Keratinocyte (primary cell): ENCODE results near the gene KIF5A. TPM values are rescaled to one million over a fixed set of nuclear protein-coding genes. Genes with fewer than 3 reads are reported as not detected.

Experiments used
- DNase-seq: peaks from one replicate; pipeline ENCODE4 v3.0.0-alpha.2; 2011; ENCODE audit warnings: low read depth, missing footprints, low spot score
- FAIRE-seq: peaks from 2 replicates; lab custom pipeline; 2011; peaks lifted over from hg19 to GRCh38; lab: Jason Lieb, UNC
- H2AFZ ChIP-seq: 2 replicates; pipeline ENCODE4 v1.6.0; 2012; ENCODE audit warnings: low read length, control low read depth, inconsistent platforms; ENCODE audit not compliant: control insufficient read depth
- H3K27ac ChIP-seq: 2 replicates; pipeline ENCODE4 v1.5.1; 2011; ENCODE audit warnings: low read length; ENCODE audit not compliant: control insufficient read depth, insufficient read depth
- H3K27me3 ChIP-seq: 3 replicates; pipeline ENCODE4 v1.6.0; 2011; ENCODE audit warnings: low read length; ENCODE audit not compliant: control insufficient read depth, insufficient read depth; ENCODE audit errors: extremely low read depth
- H3K36me3 ChIP-seq, 2 experiments: 2 replicates in 1 of 2; 3 replicates in 1 of 2; pipeline ENCODE4 v1.5.1; 2011; ENCODE audit warnings: low read length in 2 of 2, mild to moderate bottlenecking in 1 of 2; ENCODE audit not compliant: control insufficient read depth in 2 of 2, insufficient read depth in 2 of 2; ENCODE audit errors: extremely low read depth in 1 of 2
- H3K4me1 ChIP-seq: 3 replicates; pipeline ENCODE4 v1.5.1; 2011; ENCODE audit warnings: low read length; ENCODE audit not compliant: control insufficient read depth, insufficient read depth; ENCODE audit errors: extremely low read depth
- H3K4me2 ChIP-seq: 3 replicates; pipeline ENCODE4 v1.6.0; 2011; ENCODE audit warnings: low read depth, low read length; ENCODE audit not compliant: control insufficient read depth, insufficient read depth; ENCODE audit errors: extremely low read depth
- H3K4me3 ChIP-seq, 3 experiments: fragments of 200-600 bp in 1 of 3; sonication (generic) in 1 of 3; 2 replicates in 2 of 3; 3 replicates in 1 of 3; pipeline ENCODE4 v1.5.1; 2011 to 2016; ENCODE audit warnings: low read length in 3 of 3, mild to moderate bottlenecking in 3 of 3, control low read depth in 2 of 3, inconsistent platforms in 1 of 3, low read depth in 1 of 3, mixed read lengths in 1 of 3, mixed run types in 1 of 3, moderate library complexity in 1 of 3; ENCODE audit not compliant: control insufficient read depth in 2 of 3, insufficient read depth in 2 of 3; ENCODE audit errors: extremely low read depth in 1 of 3
- H3K79me2 ChIP-seq: 2 replicates; pipeline ENCODE4 v1.6.0; 2012; ENCODE audit warnings: low read length; ENCODE audit not compliant: control insufficient read depth, insufficient read depth
- H3K9ac ChIP-seq: 3 replicates; pipeline ENCODE4 v1.6.0; 2011; ENCODE audit warnings: low read length; ENCODE audit not compliant: control insufficient read depth, insufficient read depth; ENCODE audit errors: extremely low read depth
- H3K9me1 ChIP-seq: 3 replicates; pipeline ENCODE4 v1.6.0; 2011; ENCODE audit warnings: low read length; ENCODE audit not compliant: control insufficient read depth, insufficient read depth; ENCODE audit errors: extremely low read depth
- H3K9me3 ChIP-seq: 2 replicates; pipeline ENCODE4 v1.5.1; 2012; ENCODE audit warnings: low read depth, low read length; ENCODE audit not compliant: control insufficient read depth
- H4K20me1 ChIP-seq: 3 replicates; pipeline ENCODE4 v1.6.0; 2011; ENCODE audit warnings: low read length; ENCODE audit not compliant: control insufficient read depth, insufficient read depth; ENCODE audit errors: extremely low read depth
- EZH2 ChIP-seq: IDR thresholded peaks from one replicate; pipeline ENCODE4 v1.6.1; 2012; ENCODE audit warnings: inconsistent platforms, mild to moderate bottlenecking, low read length, moderate library complexity
- dilution Hi-C: fragments of 300-500 bp; cut with MboI; formaldehyde crosslinking; loops from one replicate; pipeline ENCODE4 v1.7.0; 2020; ENCODE audit warnings: low sequenced_read_pairs; ENCODE audit not compliant: extremely low pct_ligation_motif_present
- polyA plus RNA-seq, 5 experiments: library from polyadenylated mRNA; depleted of rRNA in 3 of 5; stranded (reverse) in 3 of 5; stranded (forward) in 1 of 5; unstranded in 1 of 5; fragments of >200 nt; gene quantifications; 1 replicate in 1 of 5; 2 replicates in 3 of 5; 3 replicates in 1 of 5; pipeline versions ENCODE4 v1.2.1 to v1.2.3, GENCODE V29; 2011 to 2012; ENCODE audit warnings: missing spikeins in 2 of 5, low read depth in 1 of 5, low replicate concordance in 1 of 5
- TF ChIP-seq, protein P1 (sequence below), 3 experiments: IDR thresholded peaks in 1 of 3; conservative IDR thresholded peaks in 1 of 3; optimal IDR thresholded peaks in 1 of 3; 2 replicates in 2 of 3; 3 replicates in 1 of 3; pipeline versions ENCODE3 to v1.5.1; 2011; ENCODE audit warnings: low read length in 3 of 3, mild to moderate bottlenecking in 3 of 3, moderate library complexity in 2 of 3, control low read depth in 1 of 3, inconsistent platforms in 1 of 3; ENCODE audit not compliant: insufficient read depth in 2 of 3; ENCODE audit errors: extremely low read depth in 1 of 3

Gene KIF5A
- polyA plus RNA-seq, 1 donor (not counting 4 experiments of a cell fraction or from before 2014, with no cell fraction given) = 0.05 TPM

- dilution Hi-C loops = no loop called here
- Histone ChIP-seq H3K9me1 (no peaks in the 10 kb centered on the region), H3K27ac (no peak overlapping the region), H3K4me1 (peaks cover 3% of the 10 kb centered on the region), H3K36me3 (no peaks in the 10 kb centered on the region), H3K27me3 (peaks cover 60% of the 10 kb centered on the region), H3K9me3 (no peaks in the 10 kb centered on the region), H2AFZ (no peak overlapping the region), H3K4me3 (no peak overlapping the region), H3K9ac (no peak overlapping the region), H3K4me2 (no peak overlapping the region), H3K79me2 (no peaks in the 10 kb centered on the region), H4K20me1 (no peaks in the 10 kb centered on the region)
- no peak for FAIRE-seq
- TF ChIP-seq EZH2 = no peak
- TF ChIP-seq, protein P1, sequence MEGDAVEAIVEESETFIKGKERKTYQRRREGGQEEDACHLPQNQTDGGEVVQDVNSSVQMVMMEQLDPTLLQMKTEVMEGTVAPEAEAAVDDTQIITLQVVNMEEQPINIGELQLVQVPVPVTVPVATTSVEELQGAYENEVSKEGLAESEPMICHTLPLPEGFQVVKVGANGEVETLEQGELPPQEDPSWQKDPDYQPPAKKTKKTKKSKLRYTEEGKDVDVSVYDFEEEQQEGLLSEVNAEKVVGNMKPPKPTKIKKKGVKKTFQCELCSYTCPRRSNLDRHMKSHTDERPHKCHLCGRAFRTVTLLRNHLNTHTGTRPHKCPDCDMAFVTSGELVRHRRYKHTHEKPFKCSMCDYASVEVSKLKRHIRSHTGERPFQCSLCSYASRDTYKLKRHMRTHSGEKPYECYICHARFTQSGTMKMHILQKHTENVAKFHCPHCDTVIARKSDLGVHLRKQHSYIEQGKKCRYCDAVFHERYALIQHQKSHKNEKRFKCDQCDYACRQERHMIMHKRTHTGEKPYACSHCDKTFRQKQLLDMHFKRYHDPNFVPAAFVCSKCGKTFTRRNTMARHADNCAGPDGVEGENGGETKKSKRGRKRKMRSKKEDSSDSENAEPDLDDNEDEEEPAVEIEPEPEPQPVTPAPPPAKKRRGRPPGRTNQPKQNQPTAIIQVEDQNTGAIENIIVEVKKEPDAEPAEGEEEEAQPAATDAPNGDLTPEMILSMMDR (optimal IDR thresholded peaks at IDR 0.05 in 1 of 3, IDR thresholded peaks at IDR 0.05 in 1 of 3, conservative IDR thresholded peaks at IDR 0.05 in 1 of 3; ENCODE audit: extremely low read depth in 1 of 3, insufficient read depth in 2 of 3, low read length in 3 of 3) = no peak
- no peak for DNase-seq
Measured at GRCh38 chr12:57612711-57613426, 63.0 kb downstream of the KIF5A start.

DNA sequence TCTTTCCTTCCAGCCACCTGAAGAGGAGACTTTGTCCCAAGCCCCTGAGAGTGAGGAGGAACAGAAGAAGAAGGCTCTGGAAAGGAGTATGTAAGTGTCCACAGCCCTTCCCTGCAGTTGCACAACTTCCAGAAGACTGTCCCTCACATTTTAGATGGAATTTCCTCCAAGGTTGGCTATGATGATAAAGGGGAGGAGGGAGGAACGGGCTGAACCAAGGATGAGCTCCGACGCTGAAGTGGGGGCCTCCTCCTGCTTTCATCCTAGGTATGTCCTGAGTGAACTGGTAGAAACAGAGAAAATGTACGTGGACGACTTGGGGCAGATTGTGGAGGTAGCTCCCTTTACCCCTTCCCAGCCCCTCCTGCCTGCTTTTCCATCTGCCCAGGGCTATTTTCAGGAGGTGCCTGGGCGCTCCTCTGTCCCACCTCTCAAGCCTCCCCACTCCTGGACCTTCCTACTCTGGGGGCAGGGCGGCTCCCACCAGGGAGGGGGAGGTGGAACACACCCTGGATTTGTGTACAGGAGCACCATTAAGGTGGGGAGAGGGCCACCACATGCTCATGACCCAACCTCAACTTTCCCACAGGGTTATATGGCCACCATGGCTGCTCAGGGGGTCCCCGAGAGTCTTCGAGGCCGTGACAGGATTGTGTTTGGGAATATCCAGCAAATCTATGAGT, 63.7 kb downstream of the KIF5A start:
- Histone ChIP-seq H4K20me1 (no peaks in the 10 kb centered on the region), H3K4me3 (no peak overlapping the region), H3K4me2 (no peak overlapping the region), H3K9me1 (no peaks in the 10 kb centered on the region), H3K79me2 (no peaks in the 10 kb centered on the region), H3K36me3 (no peaks in the 10 kb centered on the region), H2AFZ (no peak overlapping the region), H3K4me1 (peaks cover 3% of the 10 kb centered on the region), H3K27me3 (peaks cover 63% of the 10 kb centered on the region), H3K9ac (no peak overlapping the region), H3K27ac (no peak overlapping the region), H3K9me3 (no peaks in the 10 kb centered on the region)
- DNase-seq (no peak), FAIRE-seq (no peak)
- TF ChIP-seq, protein P1 (optimal IDR thresholded peaks at IDR 0.05 in 1 of 3, IDR thresholded peaks at IDR 0.05 in 1 of 3, conservative IDR thresholded peaks at IDR 0.05 in 1 of 3; ENCODE audit: extremely low read depth in 1 of 3, insufficient read depth in 2 of 3, low read length in 3 of 3) = no peak
- TF ChIP-seq EZH2 = no peak
- dilution Hi-C loops = no loop called here
